ENCODE measurements around the gene ANKRD13B.

DNA sequence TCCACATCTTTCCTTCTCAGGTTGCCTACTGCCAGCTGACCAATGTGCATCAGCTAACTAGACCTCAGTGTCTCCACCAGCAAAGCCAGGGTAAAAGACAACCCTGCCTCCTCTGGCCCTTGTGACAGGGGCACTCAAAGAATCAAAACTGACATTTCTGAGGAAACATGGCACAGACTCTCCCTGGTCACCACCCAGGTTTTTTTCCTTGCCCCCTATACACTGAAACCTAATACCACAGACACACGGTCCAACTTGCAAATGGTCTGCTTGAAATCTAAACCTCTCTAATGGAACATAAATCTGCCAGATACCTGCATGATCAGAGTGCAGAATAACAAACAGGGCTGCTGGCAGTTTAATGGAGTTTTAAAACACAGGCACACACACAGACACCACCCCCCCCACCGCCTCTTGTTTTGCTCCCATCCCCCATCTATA lies 49.3 kb downstream of the ANKRD13B start:
- TF ChIP-seq, protein P1, sequence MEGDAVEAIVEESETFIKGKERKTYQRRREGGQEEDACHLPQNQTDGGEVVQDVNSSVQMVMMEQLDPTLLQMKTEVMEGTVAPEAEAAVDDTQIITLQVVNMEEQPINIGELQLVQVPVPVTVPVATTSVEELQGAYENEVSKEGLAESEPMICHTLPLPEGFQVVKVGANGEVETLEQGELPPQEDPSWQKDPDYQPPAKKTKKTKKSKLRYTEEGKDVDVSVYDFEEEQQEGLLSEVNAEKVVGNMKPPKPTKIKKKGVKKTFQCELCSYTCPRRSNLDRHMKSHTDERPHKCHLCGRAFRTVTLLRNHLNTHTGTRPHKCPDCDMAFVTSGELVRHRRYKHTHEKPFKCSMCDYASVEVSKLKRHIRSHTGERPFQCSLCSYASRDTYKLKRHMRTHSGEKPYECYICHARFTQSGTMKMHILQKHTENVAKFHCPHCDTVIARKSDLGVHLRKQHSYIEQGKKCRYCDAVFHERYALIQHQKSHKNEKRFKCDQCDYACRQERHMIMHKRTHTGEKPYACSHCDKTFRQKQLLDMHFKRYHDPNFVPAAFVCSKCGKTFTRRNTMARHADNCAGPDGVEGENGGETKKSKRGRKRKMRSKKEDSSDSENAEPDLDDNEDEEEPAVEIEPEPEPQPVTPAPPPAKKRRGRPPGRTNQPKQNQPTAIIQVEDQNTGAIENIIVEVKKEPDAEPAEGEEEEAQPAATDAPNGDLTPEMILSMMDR (IDR thresholded peaks at IDR 0.05): no peak
- TF ChIP-seq POLR2A (IDR thresholded peaks at IDR 0.05) (no peak), POLR2AphosphoS5 (IDR thresholded peaks at IDR 0.05) (no peak)
